H1 (cell line): Measurements from ENCODE around the gene C22orf39. TPM values are rescaled to one million over a fixed set of nuclear protein-coding genes. Genes with fewer than 3 reads are reported as not detected.

Source experiments
- BACH1 ChIP-seq: IDR thresholded peaks from 2 replicates; pipeline ENCODE4 v1.6.1; 2012; ENCODE audit warnings: low read length, improper control_type of control experiment
- CEBPB ChIP-seq: IDR thresholded peaks from 2 replicates; pipeline ENCODE4 v1.6.1; 2012; ENCODE audit warnings: low read depth, low read length
- CHD7 ChIP-seq: fragments of 300-600 bp; sonication (generic); IDR thresholded peaks from 2 replicates; pipeline ENCODE4 v1.7.1; 2012; ENCODE audit warnings: low read length, moderate library complexity, mild to moderate bottlenecking, inconsistent platforms; ENCODE audit not compliant: insufficient replicate concordance
- FOSL1 ChIP-seq: IDR thresholded peaks from 2 replicates; pipeline ENCODE4 v1.6.1; 2011; ENCODE audit warnings: mild to moderate bottlenecking, low read depth, low read length, moderate library complexity; ENCODE audit not compliant: insufficient read depth
- GABPA ChIP-seq: IDR thresholded peaks from 2 replicates; pipeline ENCODE4 v1.6.1; 2011; ENCODE audit warnings: mild to moderate bottlenecking, low read length, moderate library complexity, borderline replicate concordance; ENCODE audit not compliant: insufficient read depth
- PHF8 ChIP-seq: fragments of 200-600 bp; sonication (generic); conservative IDR thresholded peaks from 2 replicates; pipeline ENCODE4 v1.7.1; 2012; ENCODE audit warnings: low read depth, mild to moderate bottlenecking, inconsistent platforms, low read length, moderate library complexity
- RAD21 ChIP-seq, 2 experiments: IDR thresholded peaks in 1 of 2; conservative IDR thresholded peaks in 1 of 2; 2 replicates each; pipeline ENCODE4 v1.6.1; 2011; ENCODE audit warnings: low read depth in 2 of 2, low read length in 2 of 2, improper control_type of control experiment in 1 of 2, inconsistent platforms in 1 of 2, mild to moderate bottlenecking in 1 of 2, moderate library complexity in 1 of 2
- SRF ChIP-seq: IDR thresholded peaks from 2 replicates; pipeline ENCODE4 v1.6.1; 2011; ENCODE audit warnings: mild to moderate bottlenecking, low read depth, low read length, moderate library complexity
- TEAD4 ChIP-seq: IDR thresholded peaks from 2 replicates; pipeline ENCODE4 v1.6.1; 2012; ENCODE audit warnings: low read depth, low read length, inconsistent platforms, mixed read lengths
- USF2 ChIP-seq: IDR thresholded peaks from 2 replicates; pipeline ENCODE4 v1.6.1; 2011; ENCODE audit warnings: low read length, improper control_type of control experiment
- polyA plus RNA-seq, 7 experiments: library from polyadenylated mRNA; depleted of rRNA in 3 of 7; stranded (reverse) in 5 of 7; unstranded in 2 of 7; fragments of >200 nt in 5 of 7; fragments of 200-250 nt in 2 of 7; gene quantifications; 1 replicate in 5 of 7; 2 replicates in 1 of 7; 4 replicates in 1 of 7; pipeline versions ENCODE4 v1.2.1 to v1.2.3, GENCODE V29; 2011 to 2013; ENCODE audit warnings: missing spikeins in 2 of 7, mixed read lengths in 2 of 7
- total RNA-seq: library from RNA; stranded (reverse); fragmentation: NEBNext Ultra II Directional; extraction: Animal tissue kit (Norgen Biotek cat#: 25700); gene quantifications from 2 replicates; pipeline ENCODE4 v1.2.1, GENCODE V29; 2021

C22orf39 gene
- total and polyA plus RNA-seq, 2 of the 8 experiments (the other 6 are each of a cell fraction or from before 2014, with no cell fraction given): 22.7 to 27.7 TPM

- no peak for TF ChIP-seq CHD7
- TF ChIP-seq BACH1: no peak
- TF ChIP-seq RAD21 (IDR thresholded peaks at IDR 0.05 in 1 of 2, conservative IDR thresholded peaks at IDR 0.05 in 1 of 2; ENCODE audit: low read depth in 2 of 2, low read length in 2 of 2): no peak
- TF ChIP-seq TEAD4: no peak
- TF ChIP-seq PHF8: no peak
- TF ChIP-seq USF2: no peak
- TF ChIP-seq GABPA: no peak
- no peak for TF ChIP-seq CEBPB
- no peak for TF ChIP-seq SRF
- no peak for TF ChIP-seq FOSL1
Measured at GRCh38 chr22:19454156-19454555, 6.6 kb upstream of the C22orf39 start (continued).
